Measurements from ENCODE around the gene TDRD9.
A peak's percentile ranks its signal among the peaks of the same experiment; 100 is the strongest.

Gene TDRD9

DNA sequence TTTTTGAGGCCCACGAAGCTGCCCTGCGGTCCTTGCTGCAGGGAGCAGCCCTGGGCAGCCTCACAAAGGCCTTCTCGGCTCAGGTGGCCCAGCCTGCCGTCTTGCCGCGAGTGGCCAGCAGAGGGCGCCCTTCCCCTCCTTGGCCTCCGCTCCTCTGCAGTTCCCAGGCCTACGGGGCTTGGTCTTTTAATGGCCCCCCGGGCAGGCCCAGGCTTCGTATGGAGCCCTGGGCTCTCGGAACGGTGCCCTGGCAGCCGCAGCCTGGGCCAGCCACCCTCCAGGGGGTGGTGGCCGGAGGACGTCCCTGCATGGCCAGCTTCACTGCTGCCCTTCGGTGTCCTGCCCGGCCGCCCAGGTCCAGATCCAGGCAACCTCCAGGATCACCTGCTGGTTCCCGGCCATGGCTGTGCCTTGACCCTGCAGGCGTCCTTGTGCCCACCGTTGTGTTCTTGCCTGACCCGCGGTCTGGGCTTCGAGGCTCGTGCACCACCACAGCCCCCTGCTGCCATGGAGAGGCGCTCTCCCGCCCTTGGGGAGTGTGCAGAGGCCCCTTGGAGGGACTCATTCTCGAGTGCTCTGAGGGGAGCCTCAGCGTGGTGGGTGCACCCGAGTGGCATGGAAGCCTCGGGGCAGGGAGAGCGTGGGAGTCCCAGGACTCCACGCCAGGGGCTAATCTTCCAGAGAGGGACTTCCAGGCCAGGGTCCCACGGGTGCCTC is 166.6 kb downstream of the TDRD9 start:
- TF ChIP-seq, protein P1, sequence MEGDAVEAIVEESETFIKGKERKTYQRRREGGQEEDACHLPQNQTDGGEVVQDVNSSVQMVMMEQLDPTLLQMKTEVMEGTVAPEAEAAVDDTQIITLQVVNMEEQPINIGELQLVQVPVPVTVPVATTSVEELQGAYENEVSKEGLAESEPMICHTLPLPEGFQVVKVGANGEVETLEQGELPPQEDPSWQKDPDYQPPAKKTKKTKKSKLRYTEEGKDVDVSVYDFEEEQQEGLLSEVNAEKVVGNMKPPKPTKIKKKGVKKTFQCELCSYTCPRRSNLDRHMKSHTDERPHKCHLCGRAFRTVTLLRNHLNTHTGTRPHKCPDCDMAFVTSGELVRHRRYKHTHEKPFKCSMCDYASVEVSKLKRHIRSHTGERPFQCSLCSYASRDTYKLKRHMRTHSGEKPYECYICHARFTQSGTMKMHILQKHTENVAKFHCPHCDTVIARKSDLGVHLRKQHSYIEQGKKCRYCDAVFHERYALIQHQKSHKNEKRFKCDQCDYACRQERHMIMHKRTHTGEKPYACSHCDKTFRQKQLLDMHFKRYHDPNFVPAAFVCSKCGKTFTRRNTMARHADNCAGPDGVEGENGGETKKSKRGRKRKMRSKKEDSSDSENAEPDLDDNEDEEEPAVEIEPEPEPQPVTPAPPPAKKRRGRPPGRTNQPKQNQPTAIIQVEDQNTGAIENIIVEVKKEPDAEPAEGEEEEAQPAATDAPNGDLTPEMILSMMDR (IDR thresholded peaks at IDR 0.05) = peak; percentile 99

DNA sequence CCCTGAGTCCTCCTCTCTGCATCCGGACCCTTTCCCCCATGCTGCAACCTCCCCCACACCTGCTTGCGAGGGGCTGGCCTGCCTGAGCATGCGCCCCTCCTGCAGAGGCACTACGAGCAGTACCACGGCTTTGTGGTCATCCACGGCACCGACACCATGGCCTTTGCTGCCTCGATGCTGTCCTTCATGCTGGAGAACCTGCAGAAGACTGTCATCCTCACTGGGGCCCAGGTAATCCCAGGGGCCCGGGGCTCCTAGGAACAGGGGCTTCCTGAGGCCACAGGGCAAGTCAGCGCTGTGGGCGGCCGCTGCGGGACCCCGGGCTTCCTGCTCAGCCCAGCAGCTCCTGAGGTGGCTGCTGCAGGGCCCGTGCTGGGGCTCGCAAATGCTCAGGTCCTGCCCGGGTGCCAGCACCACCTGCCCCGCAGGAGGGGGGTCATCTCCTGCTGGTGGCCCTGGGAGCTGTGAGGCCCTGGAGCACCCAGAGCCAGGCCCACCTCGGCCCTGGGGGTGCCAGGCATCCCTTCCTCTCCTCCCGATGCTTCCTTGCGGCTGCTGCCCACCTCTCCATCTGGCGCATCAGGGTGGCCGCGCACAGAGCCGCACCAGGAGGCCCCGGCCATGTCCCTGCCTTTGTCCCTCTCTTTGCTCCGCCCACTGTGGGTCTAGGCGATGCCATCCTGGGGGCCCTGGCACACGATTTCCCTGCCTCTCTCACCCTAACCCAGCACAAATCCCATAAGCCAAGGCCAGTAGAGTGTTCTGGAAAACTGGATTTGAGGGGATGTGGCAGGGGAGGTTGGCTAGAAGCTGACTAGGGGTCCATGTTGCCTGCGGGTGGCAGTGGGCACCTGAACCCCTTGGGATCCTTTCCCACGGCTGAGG is 167.4 kb downstream of the TDRD9 start:
- TF ChIP-seq, protein P1 (IDR thresholded peaks at IDR 0.05) = no peak

DNA sequence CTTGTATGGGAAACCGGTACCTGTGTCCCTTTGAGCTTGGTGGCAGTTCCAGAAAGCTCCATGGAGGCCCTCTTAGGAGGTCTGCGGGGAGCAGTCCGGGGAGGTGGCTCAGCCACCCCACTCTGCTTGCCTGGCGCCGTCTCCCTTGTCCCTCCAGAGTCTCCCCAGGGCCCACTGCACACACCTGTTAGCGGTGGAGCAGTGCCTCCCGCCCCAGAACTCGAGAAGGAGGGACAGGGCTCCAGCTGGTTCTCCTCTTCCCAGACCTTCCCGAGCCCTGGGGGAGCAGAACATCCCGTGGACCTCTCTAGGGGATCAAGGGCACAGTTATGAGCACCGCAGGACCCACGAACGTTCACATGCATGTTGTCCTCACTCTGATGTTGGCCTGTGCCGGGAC is 168.1 kb downstream of the TDRD9 start:
- TF ChIP-seq, protein P1 (IDR thresholded peaks at IDR 0.05) = no peak

DNA sequence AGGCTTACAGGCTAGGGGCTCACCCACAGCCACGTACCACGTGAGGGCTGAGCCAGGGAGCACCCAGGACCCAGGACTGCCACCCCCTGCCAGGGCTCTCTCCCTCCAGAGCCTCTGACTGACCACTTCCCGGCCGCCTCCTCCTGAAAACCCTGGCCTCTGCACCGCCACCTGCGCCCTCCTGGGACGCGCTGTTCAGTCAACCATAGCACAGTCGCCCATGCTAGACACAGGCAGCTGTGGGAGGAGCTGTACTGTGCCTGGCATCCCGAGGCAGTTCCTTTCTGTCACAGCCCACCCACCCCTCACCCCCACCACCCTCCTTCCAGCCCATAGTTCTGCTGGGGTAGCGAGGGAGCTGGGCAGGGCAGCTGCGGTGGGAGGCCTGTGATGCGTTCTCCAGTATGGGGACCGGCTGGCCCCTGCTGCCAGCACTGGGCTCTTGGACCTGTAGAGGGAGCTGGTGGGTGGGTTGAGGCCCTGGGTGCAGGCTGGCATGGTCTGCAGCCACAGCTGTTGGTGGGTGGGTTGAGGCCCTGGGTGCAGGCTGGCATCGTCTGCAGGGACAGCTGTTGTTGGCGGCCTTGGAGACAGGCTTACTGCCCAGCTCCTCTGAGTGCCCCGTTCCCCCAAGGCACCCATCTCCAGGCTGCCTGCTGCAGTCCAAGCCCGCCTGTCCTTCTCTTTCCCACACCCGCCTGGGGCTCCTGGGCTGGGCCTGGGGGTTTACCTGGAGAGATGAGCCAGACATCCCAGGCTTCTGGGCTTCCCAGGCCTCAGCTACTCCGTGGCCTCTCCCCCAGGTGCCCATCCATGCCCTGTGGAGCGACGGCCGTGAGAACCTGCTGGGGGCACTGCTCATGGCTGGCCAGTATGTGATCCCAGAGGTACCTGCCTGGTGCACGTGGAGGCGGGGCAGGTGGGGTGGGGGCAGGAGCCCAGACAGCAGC is 168.8 kb downstream of the TDRD9 start:
- TF ChIP-seq, protein P1 (IDR thresholded peaks at IDR 0.05) = no peak

DNA sequence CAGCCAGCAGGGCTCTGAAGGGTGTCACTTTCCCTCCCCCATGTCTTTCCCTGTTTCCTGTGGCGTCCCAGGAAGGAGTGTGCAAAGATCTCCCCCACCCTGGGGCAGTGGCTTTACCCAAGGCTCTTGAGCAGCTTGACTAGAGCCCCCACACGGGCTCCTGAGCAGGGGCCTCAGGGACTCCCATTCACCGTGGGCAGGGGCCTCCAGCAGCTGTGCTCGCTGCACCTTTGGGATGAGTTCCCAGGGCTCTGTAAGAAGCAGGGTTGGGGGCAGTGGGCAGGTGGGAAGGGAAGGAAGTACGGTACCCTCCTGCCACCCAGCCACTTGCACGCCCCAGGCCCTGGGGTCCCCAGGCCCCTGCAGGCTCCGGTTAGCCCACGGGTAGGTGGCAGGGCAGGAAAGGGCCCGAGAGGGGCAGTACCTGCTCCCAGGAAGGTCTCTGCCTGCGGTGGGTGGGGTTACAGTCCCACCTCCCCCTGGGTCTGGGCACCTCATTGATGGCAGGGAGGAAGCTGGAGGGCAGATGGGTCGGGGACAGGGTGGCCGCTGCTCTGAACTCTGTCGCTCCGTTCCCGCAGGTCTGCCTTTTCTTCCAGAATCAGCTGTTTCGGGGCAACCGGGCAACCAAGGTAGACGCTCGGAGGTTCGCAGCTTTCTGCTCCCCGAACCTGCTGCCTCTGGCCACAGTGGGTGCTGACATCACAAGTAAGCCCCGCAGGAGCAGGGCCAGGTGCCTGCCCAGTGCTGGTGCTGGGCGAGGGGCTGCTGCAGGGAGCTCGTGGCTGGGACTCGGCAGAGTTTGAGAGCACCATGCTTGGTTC is 170.2 kb downstream of the TDRD9 start:
- TF ChIP-seq, protein P1 (IDR thresholded peaks at IDR 0.05) = no peak

DNA sequence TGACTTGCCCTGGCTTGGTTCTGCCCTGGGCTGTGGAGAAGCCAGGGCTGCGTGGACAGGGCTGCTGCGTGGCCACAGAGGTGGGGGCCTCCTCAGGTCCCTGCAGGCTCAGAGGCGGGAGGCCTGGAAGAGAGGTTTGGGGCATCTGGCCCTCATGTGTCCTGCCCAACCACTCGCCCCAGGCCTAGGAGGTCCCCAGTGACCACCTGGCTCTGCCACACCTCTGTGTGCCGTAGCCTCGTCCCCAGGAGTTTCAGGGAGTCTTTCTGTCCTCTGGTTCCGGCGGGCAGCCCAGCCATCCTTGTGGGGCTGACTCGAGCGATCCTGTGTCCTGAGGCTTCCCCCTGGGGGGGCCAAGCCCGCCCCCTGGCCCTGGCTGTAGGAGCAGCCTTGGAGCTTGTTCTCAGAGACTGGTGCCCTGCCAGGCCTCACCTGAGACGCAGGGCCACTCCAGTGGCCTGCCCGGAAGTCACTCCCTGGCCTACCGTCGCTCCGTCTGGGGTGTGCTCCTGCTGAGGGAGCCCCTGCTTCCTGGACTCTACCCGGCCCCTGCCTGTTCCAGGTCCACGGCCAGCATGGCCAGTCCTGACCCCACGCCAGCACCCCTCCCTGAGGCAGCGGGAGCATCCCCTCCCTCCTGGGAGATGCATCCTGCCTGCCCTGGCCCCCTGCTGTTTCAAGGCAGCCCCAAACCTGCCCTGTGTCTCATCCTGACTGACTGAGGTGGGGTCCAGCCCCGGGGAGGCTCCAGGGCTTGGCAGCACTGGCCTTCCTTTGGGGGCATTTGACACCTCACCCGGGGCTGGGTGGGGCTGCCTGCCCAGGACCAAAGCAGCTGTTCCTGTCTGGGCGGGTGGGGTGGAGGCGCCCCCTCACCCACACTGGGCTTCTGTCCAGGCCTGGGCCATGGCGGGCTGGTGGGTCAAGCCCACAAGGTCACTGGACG is 171.1 kb downstream of the TDRD9 start:
- TF ChIP-seq, protein P1 (IDR thresholded peaks at IDR 0.05) = no peak

Data from LNCAP (cell line).